PC-3 (cell line): ENCODE measurements around the gene PSME2. TPM values are rescaled to one million over a fixed set of nuclear protein-coding genes. Genes with fewer than 3 reads are reported as not detected.
A peak's percentile ranks its signal among the peaks of the same experiment; 100 is the strongest.

Experiments
- ATAC-seq: fragments of 200-7000 bp; cut with Tn5 transposase; 2 replicates; pipeline ENCODE4 v1.9.1; 2020; ENCODE audit warnings: mild to moderate bottlenecking, moderate library complexity
- BruUV-seq: library from RNA; stranded (reverse); fragments of 400-500 nt; replicated peaks from 2 replicates; lab custom pipeline; 2021; lab: Mats Ljungman, UMichigan
- CTCF ChIA-PET: fragments of 300-600 bp; sonication (Branson Sonifier 250); formaldehyde crosslinking; loops from one replicate; lab custom pipeline; 2022; ENCODE audit warnings: antibody characterized with exemption; lab: Charles Lee
- POLR2A ChIA-PET: fragments of 300-600 bp; sonication (Branson Sonifier 250); formaldehyde crosslinking; loops from one replicate; lab custom pipeline; 2022; ENCODE audit warnings: antibody characterized with exemption; ENCODE audit not compliant: unreplicated experiment; lab: Charles Lee
- DNase-seq: peaks from one replicate; pipeline ENCODE4 v3.0.0-alpha.2; 2015
- H2AFZ ChIP-seq: fragments of 300-600 bp; sonication (generic); 2 replicates; pipeline ENCODE4 v1.6.0; 2016; ENCODE audit warnings: antibody characterized with exemption, low read length
- H3F3A ChIP-seq: fragments of 300-600 bp; sonication (generic); one replicate; pipeline ENCODE4 v1.6.0; 2017; ENCODE audit warnings: antibody characterized with exemption, low read length, control low read depth, mild to moderate bottlenecking; ENCODE audit not compliant: unreplicated experiment
- H3K27ac ChIP-seq: fragments of 300-600 bp; sonication (generic); 2 replicates; pipeline ENCODE4 v1.5.1; 2016; ENCODE audit warnings: mild to moderate bottlenecking, low read length
- H3K27me3 ChIP-seq: fragments of 300-600 bp; sonication (generic); 2 replicates; pipeline ENCODE4 v1.6.1; 2016; ENCODE audit warnings: low read length, mixed read lengths
- H3K36me3 ChIP-seq: fragments of 300-600 bp; sonication (generic); 2 replicates; pipeline ENCODE4 v1.6.1; 2016; ENCODE audit warnings: low read depth, mixed run types, low read length, mixed read lengths
- H3K4me1 ChIP-seq: fragments of 300-600 bp; sonication (generic); 2 replicates; pipeline ENCODE4 v1.5.1; 2016; ENCODE audit warnings: low read length; ENCODE audit not compliant: insufficient read depth
- H3K4me2 ChIP-seq: fragments of 300-600 bp; sonication (generic); 2 replicates; pipeline ENCODE4 v1.6.0; 2016; ENCODE audit warnings: low read length
- H3K4me3 ChIP-seq: fragments of 300-600 bp; sonication (generic); 2 replicates; pipeline ENCODE4 v1.5.1; 2016; ENCODE audit warnings: mild to moderate bottlenecking, low read length, mixed read lengths
- H3K79me2 ChIP-seq: fragments of 300-600 bp; sonication (generic); 2 replicates; pipeline ENCODE4 v1.6.1; 2017; ENCODE audit warnings: low read length, mixed read lengths
- H3K9ac ChIP-seq: fragments of 300-600 bp; sonication (generic); 2 replicates; pipeline ENCODE4 v1.6.0; 2016; ENCODE audit warnings: mild to moderate bottlenecking, low read length
- H3K9me2 ChIP-seq: fragments of 300-600 bp; sonication (generic); replicated peaks from 2 replicates; pipeline ENCODE4 v1.6.1; 2016; ENCODE audit warnings: mixed run types, low read length, mixed read lengths
- H3K9me3 ChIP-seq: fragments of 300-600 bp; sonication (generic); 2 replicates; pipeline ENCODE4 v1.6.1; 2016; ENCODE audit warnings: low read length, mixed read lengths
- H4K20me1 ChIP-seq: fragments of 300-600 bp; sonication (generic); 2 replicates; pipeline ENCODE4 v1.6.1; 2016; ENCODE audit warnings: low read length, mixed read lengths
- EZH2 ChIP-seq: fragments of 300-600 bp; sonication (generic); IDR thresholded peaks from one replicate; pipeline ENCODE4 v1.6.1; 2017; ENCODE audit warnings: antibody characterized with exemption, mild to moderate bottlenecking, low read length; ENCODE audit not compliant: unreplicated experiment
- EZH2phosphoT487 ChIP-seq: fragments of 300-600 bp; sonication (generic); IDR thresholded peaks from 2 replicates; pipeline ENCODE4 v1.6.1; 2018; ENCODE audit warnings: mild to moderate bottlenecking, antibody characterized with exemption, low read length, borderline replicate concordance
- intact Hi-C: fragments of 100-400 bp; cut with micrococcal nuclease; formaldehyde crosslinking; loops from 2 replicates; pipeline ENCODE4 v1.9.0; 2023
- total RNA-seq: library from RNA; depleted of rRNA; stranded (reverse); fragments of >200 nt; gene quantifications from 2 replicates; pipeline ENCODE4 v1.2.3, GENCODE V29; 2014
- TF ChIP-seq, protein P1 (sequence below): fragments of 300-600 bp; sonication (generic); conservative IDR thresholded peaks from 2 replicates; pipeline ENCODE4 v1.5.1; 2017; ENCODE audit warnings: antibody characterized with exemption, low read depth, mild to moderate bottlenecking, low read length

Gene PSME2
- total RNA-seq, 1 experiment from 2014 or later = 297 TPM

DNA sequence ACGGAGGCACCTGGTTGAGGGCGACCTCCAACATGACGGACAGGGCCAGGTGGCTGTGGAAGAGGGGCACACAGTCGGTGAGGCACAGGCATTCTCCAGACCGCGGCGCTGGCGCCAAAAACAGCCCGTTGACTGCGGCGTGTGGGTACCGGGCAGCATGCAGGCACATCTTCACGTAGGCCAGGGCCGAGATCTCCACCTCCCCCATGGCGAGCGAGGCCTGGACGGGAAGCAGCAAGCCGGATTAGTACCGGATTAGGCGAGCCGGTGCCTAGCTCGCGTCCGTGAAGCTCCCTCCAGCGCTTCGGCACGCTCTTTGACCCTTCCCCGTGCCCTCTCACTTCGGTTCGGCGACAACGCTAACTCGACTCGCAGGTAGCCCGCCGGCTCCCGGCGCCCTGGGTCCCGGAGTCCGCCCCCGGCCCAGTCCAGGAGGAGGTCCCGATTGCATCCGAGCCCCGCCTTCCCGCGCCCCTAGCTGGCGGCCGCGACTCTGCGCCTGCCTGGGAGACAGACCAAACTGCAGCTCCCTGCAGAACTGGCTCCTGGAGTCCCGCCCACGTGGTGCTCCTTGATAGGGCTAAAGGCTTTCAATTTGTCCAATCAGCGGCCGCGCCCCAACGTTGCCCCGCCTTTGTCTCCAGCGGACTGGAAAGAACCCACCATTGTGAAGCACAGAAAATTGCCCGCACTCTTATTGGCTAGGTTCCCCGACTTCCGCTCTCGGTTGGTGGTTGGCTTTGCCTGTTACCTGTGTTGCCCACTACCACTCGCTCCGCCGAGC lies 5.1 kb downstream of the PSME2 start, which contains the start of gene EMC9:
TSS of gene EMC9 (minus strand) at position 495 of the 784 bp plus-strand sequence. CDS start at position 208, 287 bp downstream.
- ATAC-seq (peak; percentile 85), DNase-seq (peak; percentile 99)
- H2AFZ ChIP-seq = peak within 1 kb of the TSS; percentile 73
- peaks cover 19% of the 10 kb centered on the region; the same call in 1 of the 2 replicates for H3K36me3 ChIP-seq
- H3K4me2 ChIP-seq = peak within 1 kb of the TSS; percentile 92
- H3F3A ChIP-seq = no peaks in the 10 kb centered on the region
- peak within 1 kb of the TSS; percentile 91 for H3K4me3 ChIP-seq
- BruUV-seq = TSS peak; percentile 65
- H3K4me1 ChIP-seq = peaks cover 30% of the 10 kb centered on the region
- POLR2A ChIA-PET = interaction anchor here (0.5 to 1.3 kb wide), 5 partner anchors 20 to 820 kb away, joined by 3 to 7 read pairs (median 5); partner anchors contain the start of genes DCAF11, IRF9, NRL and PABPN1
- CTCF ChIA-PET = interaction anchor here (1.2 kb wide), 1 partner anchor 33 kb away, joined by 4 read pairs; no protein-coding TSS in a partner anchor
- TF ChIP-seq, protein P1, sequence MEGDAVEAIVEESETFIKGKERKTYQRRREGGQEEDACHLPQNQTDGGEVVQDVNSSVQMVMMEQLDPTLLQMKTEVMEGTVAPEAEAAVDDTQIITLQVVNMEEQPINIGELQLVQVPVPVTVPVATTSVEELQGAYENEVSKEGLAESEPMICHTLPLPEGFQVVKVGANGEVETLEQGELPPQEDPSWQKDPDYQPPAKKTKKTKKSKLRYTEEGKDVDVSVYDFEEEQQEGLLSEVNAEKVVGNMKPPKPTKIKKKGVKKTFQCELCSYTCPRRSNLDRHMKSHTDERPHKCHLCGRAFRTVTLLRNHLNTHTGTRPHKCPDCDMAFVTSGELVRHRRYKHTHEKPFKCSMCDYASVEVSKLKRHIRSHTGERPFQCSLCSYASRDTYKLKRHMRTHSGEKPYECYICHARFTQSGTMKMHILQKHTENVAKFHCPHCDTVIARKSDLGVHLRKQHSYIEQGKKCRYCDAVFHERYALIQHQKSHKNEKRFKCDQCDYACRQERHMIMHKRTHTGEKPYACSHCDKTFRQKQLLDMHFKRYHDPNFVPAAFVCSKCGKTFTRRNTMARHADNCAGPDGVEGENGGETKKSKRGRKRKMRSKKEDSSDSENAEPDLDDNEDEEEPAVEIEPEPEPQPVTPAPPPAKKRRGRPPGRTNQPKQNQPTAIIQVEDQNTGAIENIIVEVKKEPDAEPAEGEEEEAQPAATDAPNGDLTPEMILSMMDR = no peak
- TF ChIP-seq EZH2phosphoT487 (no peak), EZH2 (no peak)
- H3K9ac ChIP-seq = peak within 1 kb of the TSS; percentile 75
- peaks cover 58% of the 10 kb centered on the region for H3K79me2 ChIP-seq
- no peaks in the 10 kb centered on the region for H4K20me1 ChIP-seq
- no peaks in the 10 kb centered on the region for H3K9me3 ChIP-seq
- intact Hi-C loops = loop anchor here (1.0 to 2.0 kb wide), 2 partner anchors 27 to 46 kb away; partner anchors contain the start of genes DCAF11, NRL and PCK2
- no peaks in the 10 kb centered on the region for H3K27me3 ChIP-seq
- H3K9me2 ChIP-seq = no peaks in the 10 kb centered on the region
- peak within 1 kb of the TSS; percentile 33 for H3K27ac ChIP-seq

DNA sequence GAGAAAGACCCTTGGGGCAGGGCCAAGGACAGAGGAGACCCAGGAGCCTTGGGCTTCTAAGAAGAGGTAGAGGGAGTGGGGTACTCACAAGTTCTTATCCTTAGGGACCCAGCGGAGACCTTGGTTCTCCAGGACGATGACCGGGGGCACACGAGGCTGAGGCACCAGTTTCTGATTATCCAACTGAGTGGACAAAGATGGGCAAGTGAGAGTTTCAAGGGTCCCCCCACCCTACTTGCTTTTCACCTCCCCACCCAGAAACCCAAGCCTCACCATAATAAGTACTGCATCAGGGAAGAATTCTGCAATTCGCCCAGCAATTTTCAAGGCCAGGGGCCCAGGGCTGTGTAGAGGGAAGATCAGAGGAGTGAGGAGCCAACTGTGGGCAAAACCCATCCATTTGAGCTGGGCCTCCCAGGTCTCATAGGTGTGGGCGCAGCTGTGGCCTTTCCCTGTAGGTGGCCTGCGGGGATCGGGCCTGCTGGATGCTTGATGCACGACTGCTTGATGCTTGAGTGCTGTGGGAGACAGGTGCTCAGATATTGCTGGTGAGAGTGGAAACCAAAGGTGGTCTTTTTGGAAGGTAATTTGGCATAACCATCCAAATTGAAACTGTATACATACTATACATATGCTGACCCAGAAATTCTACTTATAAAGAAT lies 7.0 kb downstream of the PSME2 start:
- intact Hi-C loops = no loop called here
- TSS peak; percentile 9 for BruUV-seq
- TF ChIP-seq EZH2 = no peak
- TF ChIP-seq, protein P1 = no peak; the same call in 1 of the 2 replicates
- ChIA-PET POLR2A (interaction anchor here (0.6 kb wide), 1 partner anchor 10 kb away, joined by 4 read pairs; no protein-coding TSS in a partner anchor), CTCF (no interaction called here)
- peak overlapping the region; percentile 91 for H3K4me3 ChIP-seq
- no peaks in the 10 kb centered on the region for H3K9me2 ChIP-seq
- ATAC-seq (no peak), DNase-seq (peak; percentile 35)
- no peaks in the 10 kb centered on the region for H4K20me1 ChIP-seq
- H3K9ac ChIP-seq = peak overlapping the region; percentile 75; the same call in 1 of the 2 replicates
- H3K36me3 ChIP-seq = peaks cover 19% of the 10 kb centered on the region; the same call in 1 of the 2 replicates
- no peaks in the 10 kb centered on the region for H3K27me3 ChIP-seq
- H3K9me3 ChIP-seq = no peaks in the 10 kb centered on the region
- peaks cover 40% of the 10 kb centered on the region for H3K79me2 ChIP-seq
- peak overlapping the region; percentile 92 for H3K4me2 ChIP-seq
- H2AFZ ChIP-seq = no peak overlapping the region
- H3K27ac ChIP-seq = no peak overlapping the region
- H3K4me1 ChIP-seq = peaks cover 26% of the 10 kb centered on the region
- H3F3A ChIP-seq = no peaks in the 10 kb centered on the region
